ENCODE results near the gene MAGEB16. TPM values are rescaled to one million over a fixed set of nuclear protein-coding genes. Genes with fewer than 3 reads are reported as not detected.

Gene MAGEB16
- not detected for polyA plus RNA-seq (ENCODE audit: insufficient read length)
- long read RNA-seq, donor 1 = 0 reads
- long read RNA-seq, donor 2 = 0 reads
- long read RNA-seq, donor 3 = 0 reads
- long read RNA-seq, donor 4 = 0 reads
- long read RNA-seq, donor 5 = 0 reads
- long read RNA-seq, donor 6 = 0 reads
- long read RNA-seq, donor 7 = 0 reads
- long read RNA-seq, donor 8 = 0 reads

DNA sequence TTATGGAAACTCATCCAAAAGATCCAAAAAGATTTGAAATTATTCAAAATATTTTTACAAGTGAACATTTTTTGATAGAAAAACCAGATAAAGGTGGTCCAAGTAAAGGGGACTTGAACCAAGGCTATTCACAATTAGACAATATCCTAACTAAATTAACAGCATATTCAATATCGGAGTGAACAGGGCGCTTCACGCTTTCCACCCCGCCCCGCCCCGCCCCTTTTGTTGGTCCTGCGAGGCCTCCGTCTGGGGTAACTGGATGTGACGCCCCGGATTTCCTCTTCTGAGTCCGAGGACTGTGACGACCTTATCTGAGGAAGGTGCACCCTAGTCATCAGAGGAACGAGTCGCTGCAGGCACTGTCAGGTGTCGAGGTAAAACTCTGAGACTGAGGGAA, at the start of gene MAGEB16:
Gene MAGEB16, plus strand, starts transcription at position 301 of the 400 bp plus-strand sequence. CDS start 3,855 bp downstream, outside the sequence.
- no peak for DNase-seq

GRCh38 chrX:35773958-35774564, 24.1 kb upstream of the MAGEB16 start:
- no peak for DNase-seq

DNA sequence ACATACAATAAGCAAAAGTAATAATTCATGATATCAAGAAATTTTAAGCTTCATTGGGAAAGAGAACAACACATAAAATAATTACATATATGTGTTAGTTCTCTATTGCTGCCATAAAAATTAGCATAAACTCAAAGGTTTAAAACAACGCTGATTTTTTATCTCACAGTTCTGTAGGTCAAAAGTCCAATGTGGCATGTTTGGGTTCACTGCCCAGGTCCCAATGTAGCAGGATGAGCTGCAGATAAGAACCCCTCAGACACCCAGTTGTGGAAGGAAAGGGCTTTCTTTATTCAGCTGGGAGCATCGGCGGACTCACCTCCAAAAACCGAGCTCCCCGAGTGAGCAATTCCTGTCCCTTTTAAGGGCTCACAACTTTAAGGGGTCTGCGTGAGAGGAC, 13.1 kb upstream of the MAGEB16 start:
- no peak for DNase-seq

- DNase-seq = no peak
Observed at GRCh38 chrX:35786271-35786670, 11.9 kb upstream of the MAGEB16 start.

- no peak for DNase-seq
Observed at GRCh38 chrX:35787867-35788266, 10.3 kb upstream of the MAGEB16 start.

DNA sequence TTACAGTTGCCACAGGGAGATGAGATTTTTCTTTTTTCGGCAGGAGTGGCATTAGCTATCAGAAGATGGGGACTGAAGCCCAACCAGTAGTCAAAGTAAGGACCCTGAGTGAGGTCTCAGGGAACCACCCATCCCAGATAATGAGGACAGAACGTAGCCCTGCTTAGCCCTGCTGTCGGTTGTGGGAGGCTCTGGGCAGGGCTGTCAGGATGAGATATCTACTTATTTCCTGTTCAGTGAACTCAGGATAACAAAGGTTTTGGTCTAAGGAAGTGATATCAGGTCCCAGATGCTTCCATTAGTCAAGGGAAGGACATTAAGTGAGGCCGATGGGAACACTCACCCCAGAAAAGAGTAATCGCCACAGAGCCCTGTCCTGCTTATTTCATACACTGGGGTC, 2.3 kb downstream of the MAGEB16 start:
- no peak for DNase-seq

- peak; percentile 17 for DNase-seq
Observed at GRCh38 chrX:35809781-35810180, 11.6 kb downstream of the MAGEB16 start.

GRCh38 chrX:35819241-35819640, 21.1 kb downstream of the MAGEB16 start:
- DNase-seq = no peak

DNA sequence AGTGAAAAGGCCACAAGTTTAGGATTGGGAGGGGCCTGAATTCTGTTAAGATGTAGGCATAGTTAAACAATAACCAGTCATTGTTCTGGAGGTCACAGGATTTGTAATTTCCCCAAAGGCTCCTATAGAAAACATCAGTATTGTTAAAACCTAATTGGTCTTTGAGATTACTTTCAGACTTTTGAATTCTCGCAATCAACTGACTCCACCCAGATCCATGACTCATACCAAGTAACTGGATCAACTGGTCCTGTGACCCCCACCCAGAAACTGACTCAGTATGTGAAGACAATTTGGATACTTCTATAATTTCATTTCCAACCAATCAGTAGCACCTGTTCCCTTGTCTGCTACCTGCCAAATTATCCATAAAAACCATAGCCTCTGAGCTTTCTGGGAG, 28.4 kb downstream of the MAGEB16 start:
- DNase-seq = no peak

- no peak for DNase-seq
Observed at GRCh38 chrX:35829501-35829900, 31.4 kb downstream of the MAGEB16 start.

DNA sequence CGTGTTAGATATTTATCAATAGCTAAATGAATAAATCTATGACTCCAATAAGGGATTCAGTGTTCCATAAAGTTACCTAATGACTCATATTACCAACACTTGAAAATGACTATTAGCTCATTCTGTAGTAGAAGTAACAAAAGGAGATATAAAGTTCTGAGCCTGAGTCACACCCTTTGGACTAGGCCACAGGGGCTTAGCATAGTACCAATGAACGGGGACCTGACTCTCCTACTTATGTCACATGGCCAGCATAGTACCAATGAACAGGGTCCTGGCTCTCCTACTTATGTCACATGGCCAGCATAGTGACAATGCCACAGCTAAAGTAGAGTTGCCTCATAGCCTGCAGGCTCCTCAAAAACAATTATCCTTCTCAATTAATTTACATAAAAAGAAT, 43.7 kb downstream of the MAGEB16 start:
- DNase-seq = no peak

DNA sequence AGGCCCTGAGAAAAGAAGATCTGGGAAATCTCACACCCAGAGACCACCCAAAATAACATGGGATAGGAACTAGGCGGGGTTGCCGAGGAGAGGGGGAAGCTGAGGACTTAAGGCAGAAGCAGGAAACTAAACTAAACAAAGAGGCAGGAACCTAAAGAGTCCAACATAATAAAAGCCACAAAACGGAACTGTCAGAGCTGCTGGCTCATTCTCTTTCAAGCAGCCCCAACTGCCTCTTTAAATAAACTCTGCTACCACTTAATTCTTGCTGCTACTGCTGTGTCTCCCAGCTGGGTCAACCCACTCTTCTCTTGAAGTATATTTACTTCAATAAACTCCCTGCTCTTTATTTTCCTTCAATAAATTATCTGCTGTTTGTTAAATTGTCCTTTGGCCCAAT, 44.5 kb downstream of the MAGEB16 start:
- DNase-seq = no peak

DNA sequence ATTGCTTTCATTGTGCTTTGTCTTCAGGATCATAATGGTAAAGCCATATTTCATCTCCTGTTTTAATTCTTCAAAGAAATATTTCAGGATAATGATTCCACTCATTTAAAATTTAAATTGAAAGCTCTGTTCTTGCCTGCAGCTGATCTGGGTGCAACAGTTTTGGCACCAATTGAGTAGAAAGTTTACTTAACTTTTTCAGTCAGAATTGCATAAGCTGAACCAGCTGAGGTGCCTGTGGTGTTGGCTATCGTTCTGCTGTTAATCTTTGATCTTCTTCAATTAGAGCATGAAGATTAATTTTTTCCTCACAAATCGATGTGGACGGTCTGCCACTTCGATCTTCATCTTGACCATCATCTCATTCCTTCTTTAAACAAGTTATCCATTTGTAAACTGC, 49.6 kb downstream of the MAGEB16 start:
- DNase-seq = no peak

Other genes with a start within 250 kb of the MAGEB16 start
- gene CFAP47, start 121.4 kb downstream of the MAGEB16 start, polyA plus RNA-seq (ENCODE audit: insufficient read length) = 0.91 TPM